Right ventricle myocardium inferior (tissue), 1 donor: Measurements from ENCODE around the gene PPIL1. TPM values are rescaled to one million over a fixed set of nuclear protein-coding genes. Genes with fewer than 3 reads are reported as not detected.
A peak's percentile ranks its signal among the peaks of the same experiment; 100 is the strongest.

Experiments used
- ATAC-seq: fragments of 200-7000 bp; cut with Tn5 transposase; one replicate; pipeline ENCODE4 v1.9.1; 2020; ENCODE audit warnings: mild to moderate bottlenecking, moderate library complexity
- DNase-seq: peaks from one replicate; pipeline ENCODE4 v3.0.0; 2021; ENCODE audit errors: missing footprints
- intact Hi-C: fragments of 100-400 bp; cut with DNase I; formaldehyde crosslinking; loops from one replicate; pipeline ENCODE4 v1.11.0; 2022
- total RNA-seq: library from RNA; stranded (reverse); fragmentation: NEBNext Ultra II Directional; extraction: Animal tissue kit (Norgen Biotek cat#: 25700); gene quantifications from one replicate; pipeline ENCODE4 v1.2.1, GENCODE V29; 2021
- donor health status: DM: no; HTN: yes; CAD: no; lungs with severe emphysema.

Gene PPIL1
- total RNA-seq, 1 donor from 2014 or later = 70.1 TPM

DNA sequence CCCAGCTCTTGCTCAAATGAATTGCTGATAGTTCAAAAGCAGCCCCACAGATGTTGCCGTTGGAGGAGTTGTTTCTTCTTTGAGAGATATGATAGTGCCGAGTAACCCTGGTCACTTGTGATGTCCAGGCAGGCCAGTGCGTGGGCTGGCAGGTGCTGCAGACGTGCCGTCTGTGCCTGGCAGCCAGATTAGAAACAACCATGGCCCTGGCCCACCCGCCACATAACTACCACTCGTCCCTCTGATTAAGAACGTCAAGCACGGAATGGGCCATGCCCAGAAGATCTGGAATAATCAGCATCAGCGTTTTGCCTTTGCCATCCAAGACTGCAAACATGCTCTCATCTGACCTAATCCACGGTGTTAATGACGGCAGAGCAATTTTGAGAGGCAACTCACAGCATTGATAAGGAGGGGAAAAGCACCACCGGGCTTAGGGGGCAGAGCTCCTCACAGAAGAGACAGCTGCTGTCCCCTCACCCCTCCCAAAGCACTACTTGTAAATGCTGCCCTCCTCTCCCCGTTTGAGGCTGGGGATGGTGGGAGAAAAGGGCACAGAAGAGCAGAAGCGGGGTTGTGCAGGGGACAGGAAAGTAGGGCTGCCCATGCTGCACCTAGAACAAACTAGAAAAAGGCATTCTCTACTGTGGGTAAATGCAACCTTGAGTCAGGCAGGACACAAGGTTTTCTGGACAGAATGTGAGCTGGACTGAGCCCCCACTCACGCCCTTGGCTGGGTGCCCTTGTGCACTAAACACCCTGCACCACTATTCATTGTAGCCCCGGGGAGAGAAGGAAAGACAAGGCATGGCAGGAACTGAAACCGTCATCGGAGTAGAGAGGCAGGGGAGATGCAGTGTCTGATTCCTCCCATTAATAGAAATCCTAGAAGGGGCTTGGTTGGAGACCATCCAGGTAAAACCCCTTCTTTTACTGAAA, 30.1 kb downstream of the PPIL1 start:
- intact Hi-C loops = no loop called here
- ATAC-seq = peak; percentile 40
- DNase-seq = peak; percentile 85

DNA sequence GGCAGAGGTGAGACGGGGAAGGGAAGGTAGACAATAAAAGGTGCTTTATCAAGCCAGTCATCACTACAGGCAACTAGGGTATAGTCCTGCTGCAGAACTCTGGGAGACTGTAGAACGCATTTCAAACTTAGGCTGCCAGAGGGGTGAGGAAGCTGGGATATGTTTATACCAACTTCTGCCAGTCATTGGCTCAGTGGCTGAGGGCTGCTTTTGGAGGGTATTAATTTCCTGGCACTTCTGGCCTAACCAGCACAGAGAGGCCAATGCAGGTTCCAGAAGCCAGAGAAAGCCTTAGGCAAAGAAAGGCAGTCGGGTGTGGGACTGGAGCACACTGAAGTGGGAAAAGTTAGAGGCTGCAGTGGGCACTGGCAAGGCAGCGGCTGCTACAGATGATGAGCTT, 31.4 kb downstream of the PPIL1 start:
- ATAC-seq (no peak), DNase-seq (no peak)
- intact Hi-C loops = no loop called here

DNA sequence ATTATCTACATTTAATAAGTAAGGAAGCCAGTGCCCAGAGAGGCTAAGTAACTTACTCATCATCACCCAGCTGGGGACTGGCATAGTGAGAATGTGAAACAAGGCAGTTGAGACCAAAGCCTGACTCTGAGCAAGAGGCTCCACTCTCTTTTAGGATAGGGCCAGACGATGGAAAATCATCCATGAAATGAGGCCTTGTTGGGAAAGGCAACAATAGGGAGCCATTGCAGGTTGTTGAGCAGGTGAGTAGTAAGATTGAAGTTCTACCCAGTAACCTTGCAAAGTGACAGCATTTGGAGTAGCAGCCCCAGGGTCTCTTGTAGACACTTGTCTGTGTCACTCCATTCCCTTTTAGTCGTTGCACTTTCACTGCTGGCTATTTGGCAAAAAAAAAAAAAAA, 32.8 kb downstream of the PPIL1 start:
- ATAC-seq (no peak), DNase-seq (no peak)
- intact Hi-C loops = loop anchor here (2.0 kb wide), 2 partner anchors 29 to 131 kb away; no protein-coding TSS in a partner anchor

DNA sequence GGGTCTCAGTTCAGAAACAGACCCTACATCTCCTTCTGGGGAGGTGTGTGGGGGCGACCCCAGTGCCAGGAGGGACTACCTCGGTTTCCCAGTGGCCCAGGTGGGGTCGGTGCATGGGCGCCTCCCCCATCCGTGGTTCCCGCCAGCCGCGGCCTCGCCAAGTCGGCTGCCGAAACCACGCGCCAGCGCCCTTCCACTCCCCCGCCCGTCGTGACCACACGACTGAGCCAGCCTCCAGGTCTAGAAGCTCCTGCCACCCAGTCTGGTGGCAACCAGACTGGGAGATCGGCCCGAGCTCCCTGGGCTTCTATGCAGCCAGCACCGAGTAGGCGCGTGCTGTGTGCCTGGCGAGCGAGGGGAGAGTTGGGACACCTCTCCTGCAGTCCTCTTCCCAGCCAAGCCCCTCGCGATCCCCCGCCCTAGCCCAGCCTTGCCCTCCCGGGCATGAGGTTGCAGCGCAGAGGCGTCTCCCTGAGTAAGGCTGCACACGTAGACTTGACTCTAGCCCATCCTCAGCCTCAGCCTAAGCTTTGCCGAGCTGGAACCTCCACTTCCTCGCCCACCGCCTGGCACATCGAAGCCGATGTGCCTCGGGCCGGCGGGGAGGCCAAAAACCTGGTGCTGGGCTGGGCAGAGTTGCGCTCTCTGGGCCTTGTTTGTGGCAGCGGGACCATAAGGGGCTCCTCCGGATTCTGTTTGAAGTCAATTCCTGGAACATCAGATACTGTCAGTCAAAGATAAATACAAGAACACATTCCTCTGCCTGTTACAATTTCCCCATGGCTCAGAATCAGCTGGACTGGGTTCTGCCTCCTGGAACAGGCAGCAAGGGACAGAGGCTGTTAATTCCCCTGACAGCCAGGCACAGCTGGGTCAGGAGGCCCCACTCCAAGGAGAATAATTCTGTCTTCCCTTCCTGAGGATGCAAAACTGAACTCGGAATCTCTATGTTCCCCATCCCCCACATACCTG, 33.9 kb downstream of the PPIL1 start:
- DNase-seq (no peak), ATAC-seq (peak; percentile 2)
- intact Hi-C loops = loop anchor here (2.0 kb wide), 2 partner anchors 30 to 132 kb away; no protein-coding TSS in a partner anchor

DNA sequence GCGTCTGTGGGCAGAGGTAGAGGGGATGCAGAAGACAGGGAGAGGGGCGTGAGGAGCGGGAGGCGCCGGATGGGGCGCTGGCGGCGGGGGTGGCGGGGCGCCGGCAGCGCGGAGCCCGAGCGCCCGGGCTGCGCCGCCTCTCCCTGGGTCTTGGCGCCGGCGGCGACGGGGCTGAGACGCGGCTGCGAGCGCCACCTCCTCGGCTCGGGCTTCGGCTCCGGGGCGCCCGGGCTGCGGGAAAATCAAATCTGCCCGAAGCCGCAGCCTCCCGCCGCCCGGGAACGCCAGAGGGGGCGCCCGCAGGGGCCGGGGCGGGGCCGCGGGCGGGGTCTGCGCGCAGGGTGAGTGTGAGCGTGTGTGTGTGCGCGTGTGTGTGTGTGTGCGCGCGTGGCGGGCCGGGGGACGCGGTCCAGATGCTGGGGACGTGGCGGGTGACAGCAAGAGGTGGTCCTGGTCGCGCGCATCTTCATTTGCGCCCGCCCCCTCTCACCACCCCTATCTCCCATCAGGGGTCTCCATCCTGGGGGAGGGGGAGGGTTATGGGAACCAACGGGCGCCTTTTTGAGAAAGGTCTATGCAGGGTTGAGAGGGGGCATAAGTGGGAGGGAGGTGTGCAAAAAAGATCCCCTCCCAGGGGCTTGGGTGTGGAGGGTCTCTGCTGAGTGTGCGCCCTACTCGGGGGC, 34.7 kb downstream of the PPIL1 start:
- intact Hi-C loops = loop anchor here (2.0 kb wide), 2 partner anchors 31 to 133 kb away; no protein-coding TSS in a partner anchor
- ATAC-seq (peak; percentile 11), DNase-seq (peak; percentile 77)

DNA sequence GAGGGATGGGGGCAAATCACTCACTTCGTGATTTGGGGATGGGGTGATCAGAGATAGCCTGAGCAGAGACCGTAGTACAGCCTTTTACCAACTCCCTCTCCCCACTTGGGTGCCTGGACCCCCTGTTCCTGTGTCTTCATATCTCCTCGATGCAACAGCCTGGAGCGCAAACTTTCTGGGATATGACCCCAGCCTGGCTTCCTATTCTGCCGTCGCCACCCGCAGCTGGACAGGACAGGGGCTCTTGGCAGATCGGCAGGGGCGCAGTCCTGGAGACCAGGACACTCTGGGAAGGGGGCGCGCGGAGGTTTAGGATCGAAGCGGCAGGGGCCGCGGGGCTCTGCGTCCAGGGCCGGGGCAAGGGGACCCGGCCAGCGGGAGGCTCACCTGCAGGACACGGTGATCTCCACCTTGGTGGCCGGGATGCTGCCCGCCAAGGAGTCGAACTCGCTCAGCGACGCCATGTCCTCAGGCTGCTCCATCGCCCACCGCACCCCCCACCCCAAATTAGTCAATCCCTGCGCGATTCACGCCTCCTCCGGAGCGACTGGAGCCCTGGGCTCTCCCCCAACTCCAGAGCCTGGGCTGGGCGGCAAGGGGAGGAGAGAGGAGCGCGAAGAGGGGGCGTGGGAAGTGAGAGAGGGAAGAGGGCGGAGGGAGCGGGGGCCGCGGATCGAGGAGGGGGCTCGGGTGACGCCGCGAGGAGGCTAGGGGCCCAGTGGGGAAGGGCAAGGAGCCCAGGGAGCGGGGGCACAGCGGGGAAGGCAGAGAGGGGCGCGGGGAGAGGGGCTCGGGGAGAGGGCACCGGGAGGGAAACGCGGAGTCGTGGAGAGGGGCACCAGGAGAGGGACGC, 35.5 kb downstream of the PPIL1 start, which contains the start of gene CPNE5:
CPNE5 (minus strand) TSS at position 549 of the 853 bp plus-strand sequence; CDS start at position 482, 67 bp downstream.
- peak; percentile 17 for ATAC-seq
- intact Hi-C loops = no loop called here
- DNase-seq = no peak

DNA sequence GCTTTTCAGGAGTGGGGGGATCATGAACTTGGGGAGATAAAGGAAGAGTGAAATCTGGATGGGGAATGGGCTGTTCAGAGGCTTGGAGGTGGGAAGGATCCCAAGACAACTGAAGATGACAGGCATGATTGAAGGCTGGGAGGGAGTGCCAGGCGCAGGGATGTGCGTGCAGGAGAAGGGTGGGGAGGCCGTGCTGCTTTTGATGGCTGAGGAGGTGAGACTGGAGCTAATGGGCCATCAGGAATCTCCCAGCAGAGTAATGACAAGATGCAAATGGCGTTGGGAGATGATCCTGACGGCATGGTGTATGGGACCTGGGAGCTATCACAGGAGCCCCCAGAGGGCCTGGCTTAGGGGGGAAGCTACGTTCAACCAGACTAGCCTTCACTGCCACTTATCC, 36.9 kb downstream of the PPIL1 start:
- DNase-seq (no peak), ATAC-seq (peak; percentile 0)
- intact Hi-C loops = no loop called here

DNA sequence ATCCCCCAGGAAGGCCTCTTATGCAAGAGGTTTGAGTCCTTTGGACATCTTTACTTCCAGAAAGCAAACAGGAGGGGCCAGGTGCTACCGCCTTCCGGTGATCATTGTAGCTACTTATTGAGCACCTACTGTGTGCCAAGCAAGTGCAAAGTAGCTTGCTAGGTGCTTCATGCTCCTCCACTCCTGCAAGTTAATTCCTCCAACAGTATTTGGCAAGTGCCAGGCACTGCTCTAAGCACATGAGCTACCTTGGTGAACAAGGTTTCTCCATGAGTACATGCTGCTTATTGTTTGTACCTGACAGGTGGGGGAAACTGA, 37.6 kb downstream of the PPIL1 start:
- intact Hi-C loops = no loop called here
- ATAC-seq = no peak
- DNase-seq = no peak

DNA sequence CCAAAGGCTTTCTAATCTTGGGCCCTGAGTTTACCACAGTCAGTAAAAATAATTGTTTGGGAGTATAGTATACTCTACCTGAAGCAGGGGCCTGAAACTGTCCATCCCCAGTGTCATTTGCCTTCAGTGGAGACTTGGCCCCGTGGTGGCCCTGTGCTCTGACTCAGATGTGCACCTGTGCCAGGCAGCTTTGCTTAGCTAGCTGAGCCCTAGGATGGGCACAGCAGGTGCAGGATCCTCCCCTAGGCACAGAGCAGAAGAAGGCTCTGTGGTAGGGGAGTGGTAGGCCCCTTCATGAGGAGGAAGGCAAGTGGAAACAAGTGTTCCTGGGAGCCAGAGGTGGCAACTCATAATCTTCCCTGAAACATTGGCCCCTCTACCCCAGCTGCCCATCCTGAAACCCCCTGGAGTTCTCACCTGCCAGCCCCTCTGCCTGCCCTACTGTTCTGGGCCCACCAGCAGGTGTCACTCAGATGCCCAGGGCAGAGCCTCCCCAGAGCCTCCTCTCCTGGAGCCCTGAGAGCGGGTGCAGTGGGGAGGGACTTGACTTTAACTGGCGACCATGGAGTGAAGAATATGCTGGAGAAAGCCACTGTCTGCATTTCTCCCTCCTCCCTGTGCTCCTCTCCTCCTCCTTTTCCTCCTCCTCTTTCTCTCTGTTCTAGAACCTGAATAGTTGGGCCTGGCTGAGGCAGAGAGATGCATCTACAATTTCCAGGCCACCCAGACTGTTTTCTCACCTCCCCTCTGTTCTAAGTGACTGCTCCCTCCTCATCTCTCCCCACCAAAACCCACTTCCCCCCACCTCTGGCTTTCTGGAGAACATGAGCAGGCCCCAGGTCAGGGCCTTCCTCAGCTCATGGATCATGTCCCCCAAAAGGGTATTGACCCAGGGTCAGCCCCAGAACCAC, 38.2 kb downstream of the PPIL1 start:
- intact Hi-C loops = no loop called here
- no peak for DNase-seq
- peak; percentile 8 for ATAC-seq

DNA sequence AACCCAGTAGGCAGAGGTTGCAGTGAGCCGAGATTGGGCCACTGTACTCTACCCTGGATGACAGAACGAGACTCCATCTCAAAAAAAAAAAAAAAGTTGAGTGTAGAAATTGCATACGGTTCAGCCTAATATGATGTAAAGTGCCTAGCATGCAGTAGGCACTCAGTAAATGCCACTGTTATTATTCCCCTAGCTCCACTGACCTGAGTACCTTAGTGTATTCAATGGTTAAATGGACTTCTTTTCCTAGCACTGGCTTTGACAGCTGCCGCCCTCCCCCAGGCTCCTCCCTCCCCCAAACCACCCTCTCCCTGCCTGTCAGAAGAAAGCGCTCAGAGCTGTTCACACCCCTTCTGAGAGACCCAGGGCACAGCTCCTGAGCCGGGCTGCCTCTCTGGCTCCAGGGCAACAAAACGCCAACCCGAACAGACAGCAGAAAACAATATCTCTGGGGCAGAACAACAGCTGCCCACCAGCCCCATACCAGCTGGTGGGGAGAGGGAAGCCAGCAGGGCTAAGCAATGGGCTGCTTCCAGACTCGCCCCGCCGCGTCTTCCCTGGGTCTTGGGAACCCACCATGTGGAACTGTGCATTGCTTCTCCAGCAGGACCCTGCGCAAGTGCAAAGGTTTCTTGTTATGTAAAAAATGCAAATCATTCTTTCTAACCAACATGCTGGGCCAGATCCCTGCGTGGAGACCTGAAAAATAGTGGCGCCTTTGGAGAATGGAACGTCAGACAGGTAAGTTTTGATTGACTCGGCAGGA, 39.8 kb downstream of the PPIL1 start:
- intact Hi-C loops = loop anchor here (5.0 kb wide), 1 partner anchor 67 kb away; no protein-coding TSS in a partner anchor
- DNase-seq = no peak
- peak; percentile 3 for ATAC-seq

DNA sequence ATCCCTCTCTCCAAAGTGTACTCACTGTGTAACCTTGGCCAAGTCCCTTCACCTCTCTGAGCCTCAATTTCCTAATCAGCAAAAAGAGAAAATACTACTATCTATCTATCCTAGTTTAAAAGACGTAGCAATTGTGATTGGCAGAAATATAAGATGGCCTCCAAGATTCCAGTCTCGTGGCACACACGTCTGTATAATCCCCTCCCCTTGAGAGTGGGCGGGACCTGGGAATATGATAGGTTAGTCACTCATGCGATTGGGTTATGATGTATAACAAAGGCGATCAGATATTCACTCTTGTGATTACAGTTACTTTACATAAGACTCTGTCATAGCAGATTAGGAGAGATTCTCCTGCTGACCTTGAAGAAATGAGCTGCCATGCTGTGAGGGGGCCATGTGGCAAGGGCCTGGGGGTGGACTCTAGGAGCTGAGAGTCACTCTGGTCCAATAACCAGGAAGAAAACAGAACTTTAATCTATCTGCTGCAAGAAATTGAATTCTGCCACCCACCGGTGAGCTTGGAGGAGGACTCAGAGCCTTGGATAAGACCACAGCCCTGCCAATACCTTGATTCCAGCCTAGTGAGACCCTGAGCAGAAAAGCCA, 41.3 kb downstream of the PPIL1 start:
- intact Hi-C loops = loop anchor here (5.0 kb wide), 1 partner anchor 66 kb away; no protein-coding TSS in a partner anchor
- ATAC-seq (no peak), DNase-seq (no peak)

DNA sequence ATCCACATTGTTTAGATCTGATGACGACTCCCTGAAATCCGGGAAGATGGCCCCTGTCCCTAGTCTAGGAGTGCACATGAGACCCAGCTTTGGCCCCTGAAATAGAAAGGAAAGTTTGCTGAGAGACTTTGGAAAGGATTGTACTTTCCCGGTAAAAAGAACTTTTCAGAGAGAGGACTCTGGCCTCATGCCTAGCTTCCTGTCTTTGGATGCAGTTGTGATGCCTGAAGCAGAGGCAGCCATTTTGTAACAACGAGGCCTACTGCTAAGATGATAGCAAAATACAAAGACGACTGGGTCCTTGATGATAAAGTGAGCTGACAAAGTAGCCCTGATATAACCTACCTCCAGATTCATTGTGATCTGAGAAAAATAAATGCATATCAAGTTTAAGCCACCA, 42.3 kb downstream of the PPIL1 start:
- no peak for ATAC-seq
- intact Hi-C loops = loop anchor here (5.0 kb wide), 1 partner anchor 65 kb away; no protein-coding TSS in a partner anchor
- no peak for DNase-seq

DNA sequence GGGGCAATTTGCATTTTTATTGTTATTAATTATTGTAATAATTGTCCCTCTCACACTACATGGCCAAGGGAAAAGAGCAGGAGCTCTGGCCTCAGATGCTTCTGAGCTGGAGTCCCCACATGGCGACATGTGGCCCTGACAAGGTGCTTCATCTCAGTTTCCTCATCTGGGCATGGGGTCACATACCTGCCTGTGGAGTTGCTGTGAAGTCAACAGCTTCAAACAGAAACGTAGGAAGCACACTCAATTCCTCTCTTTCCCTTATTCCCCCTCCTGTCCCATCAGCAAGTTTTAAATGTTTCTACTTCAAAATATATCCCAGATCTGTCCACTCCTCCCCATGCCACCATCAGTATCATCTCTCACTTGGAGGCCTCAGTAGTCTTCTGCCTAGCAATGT, 44.0 kb downstream of the PPIL1 start:
- intact Hi-C loops = loop anchor here (5.0 kb wide), 1 partner anchor 63 kb away; no protein-coding TSS in a partner anchor
- ATAC-seq = no peak
- no peak for DNase-seq

DNA sequence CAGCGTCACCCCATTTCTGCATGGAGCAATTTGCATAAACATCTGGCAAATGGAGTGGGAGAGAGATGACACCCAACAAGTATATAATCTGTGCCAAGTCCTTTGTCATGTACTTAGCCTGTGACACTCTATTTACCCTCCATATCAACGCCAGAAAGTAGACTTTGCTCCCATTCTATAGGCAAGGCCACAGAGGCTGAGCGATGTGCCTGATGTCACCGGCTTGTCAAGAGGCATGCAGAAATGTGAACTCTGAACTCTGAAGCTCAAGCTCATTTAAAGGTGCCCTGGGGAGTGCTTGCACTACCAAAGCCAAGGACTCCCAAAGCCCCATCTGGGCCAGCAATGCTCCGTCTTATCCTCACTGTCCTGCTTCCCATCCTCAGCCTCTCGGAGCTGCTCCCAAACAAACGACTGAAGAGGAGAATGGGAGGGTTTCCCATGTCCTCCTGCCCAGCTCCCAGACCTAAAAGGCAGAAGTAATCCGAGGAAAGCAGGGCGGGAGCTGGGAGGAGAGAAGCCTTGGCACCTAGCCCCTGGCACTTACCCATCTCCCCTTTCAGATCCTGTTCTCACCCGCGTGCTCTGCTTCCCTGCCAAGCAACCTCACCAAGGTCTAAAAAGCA, 44.6 kb downstream of the PPIL1 start:
- ATAC-seq = peak; percentile 56
- intact Hi-C loops = loop anchor here (5.0 kb wide), 2 partner anchors 43 to 63 kb away; no protein-coding TSS in a partner anchor
- DNase-seq = peak; percentile 80
